HG03025 (cell line): ENCODE data around the gene C17orf50.

Experiments used
- ATAC-seq: cut with Tn5 transposase; IDR thresholded peaks from one replicate; pipeline ENCODE4 v1.9.1; 2021; ENCODE audit warnings: mild to moderate bottlenecking, moderate library complexity; ENCODE audit not compliant: unreplicated experiment, low FRiP score

The C17orf50 gene

DNA sequence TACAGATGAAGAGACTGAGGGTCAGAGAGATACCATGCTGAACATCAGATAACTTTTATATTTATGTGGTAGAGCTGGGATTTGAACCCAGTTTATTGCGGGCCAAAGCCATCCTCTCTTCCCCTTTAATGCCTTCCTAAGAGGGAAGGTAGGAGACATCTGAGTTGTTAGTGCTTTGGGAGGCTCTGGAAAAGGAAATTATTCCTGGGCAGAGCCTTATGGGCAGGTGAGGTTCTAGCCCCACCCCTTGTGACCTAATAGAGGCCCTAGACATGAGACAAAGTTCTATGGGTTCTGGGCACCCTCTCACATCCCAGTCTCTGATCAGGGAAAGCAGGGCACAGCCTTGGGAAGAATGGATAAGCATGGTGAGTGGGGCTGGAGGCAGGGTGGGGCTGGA lies at the start of gene C17orf50:
C17orf50 (plus strand) TSS at position 301 of the 400 bp plus-strand sequence; CDS start at position 356, 55 bp downstream.
- ATAC-seq = no peak

- no peak for ATAC-seq
Measured at GRCh38 chr17:35710950-35711349, 49.7 kb upstream of the C17orf50 start.

DNA sequence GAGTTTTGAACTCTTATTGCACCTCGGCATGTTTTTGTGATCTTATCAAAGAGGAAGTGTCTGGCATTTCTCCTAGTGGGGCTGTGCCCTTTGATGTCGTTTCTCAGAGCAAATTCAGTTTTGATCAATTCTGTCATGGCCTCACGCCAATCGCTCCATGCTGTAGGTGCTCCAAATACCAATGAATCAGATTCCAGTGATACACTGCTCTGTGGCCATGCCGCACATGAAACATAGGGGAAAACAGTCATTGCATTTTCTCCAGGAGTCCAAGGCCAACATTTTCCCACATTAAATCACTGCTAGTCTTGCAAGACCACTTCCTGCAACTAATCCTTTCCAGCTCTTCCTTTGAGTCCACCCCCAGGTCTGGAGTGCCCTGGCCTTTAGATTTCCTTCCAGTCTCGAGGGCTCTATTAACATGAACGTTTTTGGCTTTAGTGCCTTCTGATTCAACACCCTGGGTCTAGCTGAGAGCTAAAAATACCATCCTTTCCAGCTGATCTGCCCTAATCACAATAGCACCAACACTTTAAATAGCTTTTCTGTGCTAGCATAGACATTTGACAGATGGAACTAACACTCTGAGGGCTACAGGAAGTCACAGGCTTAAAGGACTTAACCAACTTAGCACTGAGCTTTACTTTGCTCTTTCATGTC lies 47.5 kb upstream of the C17orf50 start:
- ATAC-seq = no peak

DNA sequence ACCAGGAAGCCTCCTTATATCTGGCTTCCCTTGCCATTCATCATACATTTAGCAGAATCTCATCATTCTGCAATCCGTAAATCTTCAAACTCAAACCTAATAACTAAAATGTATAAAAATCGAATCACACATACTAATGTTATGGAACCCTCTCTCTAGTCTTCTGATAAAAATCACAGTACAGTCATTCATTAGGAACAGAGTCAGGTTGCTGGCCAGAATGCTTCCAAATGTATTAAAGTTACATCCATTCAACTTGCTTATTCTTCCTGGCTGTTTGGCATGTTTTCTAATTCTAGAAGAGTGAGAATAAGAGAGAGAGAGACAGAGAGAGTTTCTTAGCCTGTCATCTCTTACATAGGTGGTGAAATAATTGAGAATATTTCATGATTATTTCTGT lies 45.7 kb upstream of the C17orf50 start:
- ATAC-seq = no peak

- ATAC-seq = no peak
Measured at GRCh38 chr17:35715416-35715815, 45.3 kb upstream of the C17orf50 start.

DNA sequence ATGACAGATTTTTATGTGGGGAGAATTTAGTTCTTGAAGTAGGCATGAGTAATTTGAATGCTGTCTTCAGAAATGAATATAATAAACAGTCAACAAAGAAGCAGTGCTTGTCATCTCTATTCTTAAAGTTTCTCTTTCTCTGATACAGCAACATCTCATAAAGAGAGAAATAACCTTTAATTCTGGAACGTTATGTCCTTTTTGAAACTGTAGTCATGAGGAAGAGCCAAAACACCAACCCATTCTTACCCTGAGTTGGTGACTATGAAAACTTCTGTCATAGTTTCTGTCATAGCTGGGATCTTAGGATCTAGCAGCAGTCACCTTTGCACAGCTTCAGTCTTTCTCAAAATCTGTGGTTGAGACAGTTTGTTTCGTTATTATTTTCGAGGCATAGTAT lies 44.5 kb upstream of the C17orf50 start:
- ATAC-seq = no peak

GRCh38 chr17:35716897-35717465 lies 43.7 kb upstream of the C17orf50 start:
- ATAC-seq = no peak

DNA sequence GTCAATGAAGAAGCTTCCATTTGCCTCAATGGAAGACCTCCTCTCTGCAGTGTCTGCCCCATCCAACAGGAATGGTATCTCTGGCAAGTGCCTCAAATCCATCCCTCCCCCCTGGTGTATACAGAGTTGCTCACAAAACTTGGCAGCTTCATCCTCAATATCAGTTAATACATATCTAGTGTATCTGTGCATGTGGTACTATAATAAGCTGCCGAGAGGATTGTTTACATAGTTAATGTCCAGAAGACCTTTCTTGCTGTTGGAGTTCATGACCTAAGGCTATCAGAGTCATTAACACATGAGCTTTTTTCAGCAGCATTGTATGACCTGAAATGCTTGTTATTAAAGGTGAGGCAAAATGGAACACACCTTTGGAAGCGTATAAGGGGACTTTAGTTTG lies 43.2 kb upstream of the C17orf50 start:
- no peak for ATAC-seq

DNA sequence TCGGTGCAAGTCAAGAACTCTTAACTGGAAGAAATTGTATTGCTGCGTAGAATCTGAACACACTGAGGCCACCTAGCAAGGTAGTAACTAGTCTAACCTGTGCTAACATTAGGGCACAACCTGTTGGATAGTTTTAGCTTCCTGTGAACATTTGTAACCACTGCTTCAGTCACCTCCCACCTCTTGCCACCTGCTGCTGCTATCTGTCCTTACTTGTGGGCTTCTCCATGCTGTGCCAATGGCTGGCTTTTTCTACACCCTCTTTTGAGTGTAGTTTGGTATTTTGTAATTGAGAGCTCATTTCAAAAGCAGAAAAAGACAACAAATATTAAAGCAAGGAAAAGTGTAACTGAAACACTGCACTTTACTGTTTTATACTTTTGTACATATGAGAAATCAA lies 37.0 kb upstream of the C17orf50 start:
- no peak for ATAC-seq

DNA sequence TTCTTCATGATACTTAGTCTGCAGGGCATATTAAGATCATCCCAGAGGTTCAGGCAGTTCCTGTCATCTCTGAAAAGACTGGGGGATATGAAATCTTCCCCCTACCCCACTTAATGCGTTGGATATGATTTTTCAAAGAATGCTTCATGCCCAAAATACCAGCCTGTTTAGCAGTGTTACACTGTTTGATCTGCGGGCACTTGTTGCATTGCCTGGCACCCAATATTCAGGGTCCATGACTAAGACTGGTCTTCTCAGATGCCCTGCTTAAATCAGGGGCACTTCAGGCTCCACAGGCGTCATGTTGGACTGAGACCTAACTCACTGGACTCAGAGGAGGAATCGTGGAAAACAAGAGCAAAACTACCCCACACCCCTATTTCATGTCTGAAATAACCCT lies 35.6 kb upstream of the C17orf50 start:
- no peak for ATAC-seq

- no peak for ATAC-seq
Measured at GRCh38 chr17:35725802-35726126, 34.9 kb upstream of the C17orf50 start.

- ATAC-seq = no peak
Measured at GRCh38 chr17:35726127-35726952, 34.3 kb upstream of the C17orf50 start.

GRCh38 chr17:35726953-35727460 lies 33.7 kb upstream of the C17orf50 start:
- ATAC-seq = no peak

DNA sequence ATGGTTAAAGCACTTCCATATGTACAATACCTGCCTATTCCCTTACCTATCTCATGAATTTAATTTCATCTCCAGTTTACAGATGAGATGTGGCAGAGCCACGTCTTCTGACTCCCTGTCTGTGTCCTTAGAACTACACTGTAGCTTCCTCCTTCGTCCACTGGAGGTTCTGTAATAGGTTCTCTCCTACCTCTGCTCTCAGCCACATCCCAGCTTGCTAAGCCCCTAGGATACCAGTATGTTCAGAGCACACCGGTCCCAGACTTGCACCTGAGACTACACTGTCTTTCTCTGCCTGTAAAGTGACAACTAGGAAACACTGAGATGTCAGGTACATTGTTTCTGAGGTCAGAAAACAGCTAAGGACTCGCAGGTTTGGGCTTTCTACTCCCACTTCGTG lies 33.1 kb upstream of the C17orf50 start:
- no peak for ATAC-seq

- ATAC-seq = no peak
Measured at GRCh38 chr17:35728551-35728950, 32.1 kb upstream of the C17orf50 start.

DNA sequence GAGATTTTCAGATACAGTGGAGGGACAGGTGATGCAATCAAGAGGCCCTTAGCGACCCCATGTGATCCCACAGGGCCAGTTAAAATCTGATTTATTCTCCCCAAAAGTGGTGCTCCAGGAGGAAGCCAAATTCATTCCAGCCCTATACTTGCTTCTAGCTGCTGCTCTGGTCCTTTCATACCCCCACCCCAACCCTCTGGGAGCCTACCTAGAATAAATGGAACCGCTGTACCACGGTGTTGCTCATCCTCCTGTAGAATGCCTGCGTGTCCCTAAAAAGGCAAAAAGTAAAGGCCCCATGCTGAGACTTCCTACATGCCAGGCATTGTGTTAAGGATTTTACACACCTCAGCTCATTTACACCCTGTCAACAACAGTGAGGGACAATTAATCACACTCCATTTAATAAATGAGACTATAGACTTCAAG lies 31.3 kb upstream of the C17orf50 start:
- ATAC-seq = no peak

- no peak for ATAC-seq
Measured at GRCh38 chr17:35730400-35731005, 30.2 kb upstream of the C17orf50 start.

GRCh38 chr17:35731239-35731916 lies 29.3 kb upstream of the C17orf50 start, which contains the start of gene RASL10B:
TSS of gene RASL10B (plus strand) at chr17:35731639. CDS start at chr17:35735185, 3,546 bp downstream.
- no peak for ATAC-seq

- no peak for ATAC-seq
Measured at GRCh38 chr17:35731917-35732805, 28.5 kb upstream of the C17orf50 start.

GRCh38 chr17:35732806-35733136 lies 27.9 kb upstream of the C17orf50 start:
- no peak for ATAC-seq
